ENCODE measurements around the gene C2orf92. TPM values are rescaled to one million over a fixed set of nuclear protein-coding genes. Genes with fewer than 3 reads are reported as not detected.

The C2orf92 gene
- polyA plus RNA-seq, 3 donors: 7.9 TPM; not detected in 2

DNA sequence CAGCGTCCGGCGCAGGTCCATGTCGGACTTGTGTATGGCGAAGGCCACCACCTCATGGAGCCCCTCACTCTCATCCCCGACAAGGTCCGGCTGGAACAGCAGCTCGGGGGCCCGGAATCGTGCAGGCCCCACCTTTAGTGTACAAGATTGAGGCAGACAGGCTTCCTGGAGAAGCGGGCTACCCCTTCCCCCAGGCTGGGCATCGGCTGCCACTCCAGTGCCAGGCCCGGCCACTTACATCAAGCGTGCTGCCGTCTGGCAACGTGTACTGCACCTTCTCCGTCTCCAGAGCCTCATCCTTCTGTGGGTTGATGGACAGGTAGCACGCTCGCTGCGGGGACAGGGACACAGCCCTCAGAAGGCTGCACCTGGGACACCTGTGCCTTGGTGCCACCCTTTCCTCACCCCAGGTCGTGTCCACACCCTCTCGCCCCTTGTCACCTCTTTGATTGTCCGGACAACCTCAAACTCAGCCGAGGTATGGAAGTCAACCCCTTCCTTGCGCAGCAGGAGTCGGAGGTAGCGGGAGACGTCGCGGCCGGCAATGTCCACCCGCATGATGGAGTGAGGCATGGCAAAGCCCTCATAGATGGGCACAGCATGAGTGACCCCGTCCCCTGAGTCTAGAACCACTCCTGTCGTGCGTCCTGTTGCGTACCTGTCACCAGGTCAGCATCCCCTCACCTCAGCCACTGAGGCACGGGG is 11.4 kb upstream of the C2orf92 start:
- no peak for TF ChIP-seq CTCF (IDR thresholded peaks at IDR 0.05)
- no peak overlapping the region for H3K27ac ChIP-seq (ENCODE audit: low read depth in 1 of 2, low read length in 2 of 2)
- peaks cover 11% of the 10 kb centered on the region for H4K20me1 ChIP-seq (ENCODE audit: insufficient read depth, low read length)
- 97% methylated on average over 33 of the region's 37 CpGs for WGBS (ENCODE audit: insufficient coverage)
- no peaks in the 10 kb centered on the region for H3K27me3 ChIP-seq (ENCODE audit: control insufficient read depth in 2 of 2, insufficient read depth in 2 of 2, low read length in 2 of 2)
- H3K36me3 Mint-ChIP-seq: peaks cover 42 to 60% of the 10 kb centered on the region in 2 donors
- H3K36me3 ChIP-seq (replicated peaks in 1 of 2; ENCODE audit: control insufficient read depth in 1 of 2, insufficient read depth in 2 of 2, low read length in 2 of 2): peaks cover 42 to 57% of the 10 kb centered on the region in 2 donors
- no peak for DNase-seq
- intact Hi-C loops (cut with micrococcal nuclease): no loop called here
- no peak overlapping the region for H3K4me3 ChIP-seq (replicated peaks in 1 of 3; ENCODE audit: low read depth in 2 of 3, low read length in 3 of 3)
- H3K27ac Mint-ChIP-seq: peak overlapping the region in 2 of 7 donors; percentile 46 to 64
- H3K27me3 Mint-ChIP-seq (ENCODE audit: low read depth in 3 of 3): peaks cover 0 to 4% (median 2%) of the 10 kb centered on the region in 3 donors
- peaks cover 29% of the 10 kb centered on the region for H3K79me2 ChIP-seq (ENCODE audit: insufficient read depth, low read length)
- H3K9me3 ChIP-seq (replicated peaks in 1 of 2; ENCODE audit: control insufficient read depth in 1 of 2, insufficient read depth in 1 of 2, low read length in 2 of 2): no peaks in the 10 kb centered on the region
- peaks cover 13 to 14% of the 10 kb centered on the region in 2 donors for H3K4me1 ChIP-seq (ENCODE audit: control insufficient read depth in 1 of 2, insufficient read depth in 2 of 2, low read length in 2 of 2)
- H3K9me3 Mint-ChIP-seq: peaks cover 0 to 4% (median 2%) of the 10 kb centered on the region in 7 donors
- no peak overlapping the region for H3K9ac ChIP-seq (ENCODE audit: insufficient read depth, low read length, poor library complexity, severe bottlenecking)
- H3K4me2 ChIP-seq (replicated peaks; ENCODE audit: extremely low read depth, low read length, poor library complexity, severe bottlenecking): no peak overlapping the region
- H2AFZ ChIP-seq (ENCODE audit: insufficient read depth, low read depth, low read length, poor library complexity, severe bottlenecking): no peak overlapping the region
- peaks cover 31% of the 10 kb centered on the region for H3K4me1 Mint-ChIP-seq
- no peak overlapping the region for H3K4me3 Mint-ChIP-seq

DNA sequence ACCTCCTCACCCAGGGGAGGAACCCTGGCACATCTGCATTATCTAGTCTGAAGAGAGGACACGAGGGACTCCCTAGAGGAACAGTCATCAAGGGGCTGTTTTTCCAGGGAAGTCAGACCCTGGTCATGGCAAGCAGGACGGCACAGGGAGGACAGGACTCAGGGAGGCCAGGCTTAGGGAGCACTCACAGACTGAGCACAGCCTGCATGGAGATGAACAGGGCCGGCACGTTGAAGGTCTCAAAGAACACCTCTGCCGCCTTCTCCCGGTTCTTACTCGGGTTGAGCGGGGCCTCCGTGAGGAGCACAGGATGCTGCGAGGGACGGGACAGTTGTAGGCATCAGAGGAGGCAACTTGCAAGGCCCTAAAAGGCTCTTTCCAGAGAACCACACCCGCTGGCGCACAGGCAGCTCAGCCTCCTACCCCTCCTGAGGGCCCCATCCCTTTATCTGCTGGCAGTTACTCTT is 10.8 kb upstream of the C2orf92 start:
- Histone ChIP-seq H3K4me2 (replicated peaks; ENCODE audit: extremely low read depth, low read length, poor library complexity, severe bottlenecking) (no peak overlapping the region), H3K79me2 (ENCODE audit: insufficient read depth, low read length) (peaks cover 32% of the 10 kb centered on the region), H3K9ac (ENCODE audit: insufficient read depth, low read length, poor library complexity, severe bottlenecking) (no peak overlapping the region), H3K9me3 (replicated peaks in 1 of 2; ENCODE audit: control insufficient read depth in 1 of 2, insufficient read depth in 1 of 2, low read length in 2 of 2) (no peaks in the 10 kb centered on the region), H3K4me1 (ENCODE audit: control insufficient read depth in 1 of 2, insufficient read depth in 2 of 2, low read length in 2 of 2) (peaks cover 13 to 17% of the 10 kb centered on the region in 2 donors), H3K4me3 (replicated peaks in 1 of 3; ENCODE audit: low read depth in 2 of 3, low read length in 3 of 3) (no peak overlapping the region), H2AFZ (ENCODE audit: insufficient read depth, low read depth, low read length, poor library complexity, severe bottlenecking) (no peak overlapping the region), H3K27me3 (ENCODE audit: control insufficient read depth in 2 of 2, insufficient read depth in 2 of 2, low read length in 2 of 2) (no peaks in the 10 kb centered on the region), H3K27ac (ENCODE audit: low read depth in 1 of 2, low read length in 2 of 2) (no peak overlapping the region), H4K20me1 (ENCODE audit: insufficient read depth, low read length) (peaks cover 11% of the 10 kb centered on the region), H3K36me3 (replicated peaks in 1 of 2; ENCODE audit: control insufficient read depth in 1 of 2, insufficient read depth in 2 of 2, low read length in 2 of 2) (peaks cover 42 to 57% of the 10 kb centered on the region in 2 donors)
- DNase-seq: no peak
- peaks cover 29% of the 10 kb centered on the region for H3K4me1 Mint-ChIP-seq
- H3K36me3 Mint-ChIP-seq: peaks cover 42 to 60% of the 10 kb centered on the region in 2 donors
- TF ChIP-seq CTCF (IDR thresholded peaks at IDR 0.05): no peak
- WGBS (ENCODE audit: insufficient coverage): 97% methylated on average over 13 of the region's 13 CpGs
- no peak overlapping the region for H3K4me3 Mint-ChIP-seq
- peaks cover 0 to 4% (median 2%) of the 10 kb centered on the region in 3 donors for H3K27me3 Mint-ChIP-seq (ENCODE audit: low read depth in 3 of 3)
- intact Hi-C loops (cut with micrococcal nuclease): no loop called here
- H3K9me3 Mint-ChIP-seq: peaks cover 0 to 4% (median 2%) of the 10 kb centered on the region in 7 donors
- peak overlapping the region in 2 of 7 donors; percentile 46 to 64 for H3K27ac Mint-ChIP-seq
